ENCODE results near the gene SAMD1.

Gene SAMD1

DNA sequence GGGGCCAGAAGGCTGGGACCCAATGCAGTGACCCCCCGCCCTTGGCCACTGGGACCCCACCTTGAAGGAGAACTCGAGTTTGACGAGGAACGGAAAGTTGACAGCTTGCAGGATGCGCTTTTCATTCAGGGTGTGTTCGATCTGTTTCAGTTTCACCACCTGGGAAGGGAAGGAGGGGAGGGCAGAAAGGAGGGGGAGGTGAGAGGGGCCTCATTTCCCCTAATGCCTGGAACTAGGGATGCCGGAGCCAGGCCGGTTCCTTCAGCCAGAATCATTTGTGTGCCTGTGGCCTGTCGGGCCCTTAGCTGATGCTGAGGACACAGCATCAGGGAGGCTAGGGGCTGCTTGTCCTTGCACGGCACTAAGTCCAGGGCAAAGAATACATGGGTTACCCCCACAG, 12.2 kb upstream of the SAMD1 start:
- TF ChIP-seq, protein P1, sequence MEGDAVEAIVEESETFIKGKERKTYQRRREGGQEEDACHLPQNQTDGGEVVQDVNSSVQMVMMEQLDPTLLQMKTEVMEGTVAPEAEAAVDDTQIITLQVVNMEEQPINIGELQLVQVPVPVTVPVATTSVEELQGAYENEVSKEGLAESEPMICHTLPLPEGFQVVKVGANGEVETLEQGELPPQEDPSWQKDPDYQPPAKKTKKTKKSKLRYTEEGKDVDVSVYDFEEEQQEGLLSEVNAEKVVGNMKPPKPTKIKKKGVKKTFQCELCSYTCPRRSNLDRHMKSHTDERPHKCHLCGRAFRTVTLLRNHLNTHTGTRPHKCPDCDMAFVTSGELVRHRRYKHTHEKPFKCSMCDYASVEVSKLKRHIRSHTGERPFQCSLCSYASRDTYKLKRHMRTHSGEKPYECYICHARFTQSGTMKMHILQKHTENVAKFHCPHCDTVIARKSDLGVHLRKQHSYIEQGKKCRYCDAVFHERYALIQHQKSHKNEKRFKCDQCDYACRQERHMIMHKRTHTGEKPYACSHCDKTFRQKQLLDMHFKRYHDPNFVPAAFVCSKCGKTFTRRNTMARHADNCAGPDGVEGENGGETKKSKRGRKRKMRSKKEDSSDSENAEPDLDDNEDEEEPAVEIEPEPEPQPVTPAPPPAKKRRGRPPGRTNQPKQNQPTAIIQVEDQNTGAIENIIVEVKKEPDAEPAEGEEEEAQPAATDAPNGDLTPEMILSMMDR (IDR thresholded peaks at IDR 0.05) = no peak

DNA sequence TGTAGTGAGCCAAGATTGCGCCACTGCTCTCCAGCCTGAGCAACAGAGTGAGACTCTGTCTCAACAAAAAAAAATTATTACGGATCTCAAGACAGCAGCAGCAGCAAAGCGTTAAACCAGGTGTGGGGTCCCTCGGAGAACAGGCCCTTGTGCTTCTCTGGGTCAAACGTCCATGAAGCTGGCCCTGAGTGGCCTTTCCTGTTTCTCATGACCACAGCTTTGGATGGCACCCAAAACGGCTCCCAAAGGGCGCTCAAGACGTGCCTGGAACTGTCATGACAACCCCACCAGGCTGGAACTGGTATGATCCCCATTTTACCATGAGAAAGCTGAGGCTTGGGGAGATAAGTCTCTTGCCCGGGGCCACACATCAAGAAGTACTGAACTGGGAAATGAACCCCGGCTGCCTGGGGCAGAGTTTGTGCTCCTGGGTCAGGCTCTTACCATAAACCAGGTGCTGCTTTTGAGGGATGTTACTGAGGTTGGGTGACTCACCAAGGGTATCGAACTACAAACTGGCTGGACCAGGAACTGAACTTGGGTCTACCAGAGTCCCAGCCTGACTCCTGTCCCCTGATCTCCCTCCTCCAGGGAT, 11.6 kb upstream of the SAMD1 start:
- TF ChIP-seq, protein P1 (IDR thresholded peaks at IDR 0.05) = no peak

DNA sequence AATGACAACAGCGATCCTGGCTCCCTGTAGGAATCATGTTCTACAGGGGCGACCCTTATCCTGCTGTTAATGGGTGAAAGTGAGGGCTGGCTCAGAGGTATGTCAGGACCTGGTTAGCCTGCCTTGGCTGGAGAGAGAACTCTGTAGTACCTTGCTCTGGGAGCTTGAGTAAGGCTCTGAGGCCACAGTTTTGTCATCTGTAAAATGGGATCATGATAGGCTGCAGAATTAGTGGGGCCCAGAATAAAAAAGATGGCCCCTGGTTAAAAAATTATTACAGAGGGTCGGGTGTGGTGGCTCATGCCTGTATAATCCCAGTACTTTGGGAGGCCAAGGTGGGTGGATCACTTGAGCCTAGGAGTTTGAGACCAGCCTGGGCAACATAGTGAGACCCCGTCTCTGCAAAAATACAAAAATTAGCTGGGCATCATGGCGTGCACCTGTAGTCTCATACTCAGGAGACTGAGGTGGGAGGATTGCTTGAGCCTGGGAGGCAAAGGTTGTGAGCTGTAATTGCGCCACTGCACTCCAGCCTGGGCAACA, 10.5 kb upstream of the SAMD1 start:
- TF ChIP-seq, protein P1 (IDR thresholded peaks at IDR 0.05) = no peak

DNA sequence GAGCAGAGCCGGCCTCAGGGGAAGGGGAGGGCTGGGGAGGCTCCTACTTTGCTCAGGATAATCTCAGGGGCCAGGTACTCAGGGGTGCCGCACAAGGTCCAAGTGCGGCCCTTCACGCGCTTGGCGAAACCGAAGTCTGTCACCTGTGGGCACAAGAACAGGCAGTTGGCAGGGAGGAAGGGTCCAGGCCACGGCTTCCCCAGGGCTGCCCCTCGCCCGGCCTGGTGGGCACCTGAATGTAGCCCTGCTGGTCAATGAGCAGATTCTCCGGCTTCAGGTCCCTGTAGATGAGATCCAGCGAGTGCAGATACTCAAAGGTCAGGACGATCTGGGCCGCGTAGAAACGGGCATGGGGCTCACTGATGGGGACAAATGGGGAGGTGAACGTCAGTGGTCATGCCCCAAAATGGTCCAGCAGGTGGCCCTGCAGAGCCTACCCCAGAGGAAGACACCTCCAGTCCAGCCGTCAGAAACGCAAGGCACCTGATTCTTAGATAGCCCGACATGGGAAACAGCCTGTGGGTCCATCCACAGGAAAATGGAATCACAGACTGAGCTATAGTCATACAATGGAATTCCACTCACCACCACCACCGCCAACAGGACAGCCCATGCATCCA, 7.1 kb upstream of the SAMD1 start:
- TF ChIP-seq, protein P1 (IDR thresholded peaks at IDR 0.05) = no peak

DNA sequence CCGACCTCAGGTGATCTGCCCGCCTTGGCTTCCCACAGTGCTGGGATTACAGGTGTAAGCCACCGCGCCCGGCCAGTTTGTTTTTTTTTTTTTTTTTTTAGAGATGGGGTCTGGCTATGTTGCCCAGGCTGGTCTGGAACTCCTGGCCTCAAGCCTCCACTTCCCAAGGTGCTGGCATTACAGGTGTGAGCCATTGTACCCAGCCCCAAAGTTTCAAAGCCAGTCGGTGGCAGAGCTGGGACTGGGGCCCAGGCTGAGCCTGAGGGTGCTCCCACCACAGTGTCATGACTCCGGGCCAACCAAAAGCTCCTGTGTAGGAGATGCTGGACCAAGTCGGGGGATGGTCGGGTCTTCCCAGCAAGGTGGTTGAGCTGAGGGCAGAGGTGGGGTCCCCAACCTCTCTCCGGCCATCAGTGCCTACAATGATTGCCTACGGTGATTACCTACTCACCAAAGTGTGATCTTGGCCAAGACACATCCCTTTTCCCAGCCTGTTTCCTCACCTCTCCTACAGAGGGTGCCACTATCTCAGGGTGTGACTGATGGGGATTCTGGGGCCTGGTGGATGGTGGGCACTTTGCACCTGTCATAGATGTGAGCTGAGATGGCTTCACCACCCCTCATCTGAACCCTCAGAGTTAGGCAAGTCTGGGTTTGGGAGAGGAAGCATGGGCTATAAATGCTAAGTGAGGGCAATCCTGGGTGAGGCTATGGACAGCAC, 5.9 kb upstream of the SAMD1 start:
- TF ChIP-seq, protein P1 (IDR thresholded peaks at IDR 0.05) = no peak

DNA sequence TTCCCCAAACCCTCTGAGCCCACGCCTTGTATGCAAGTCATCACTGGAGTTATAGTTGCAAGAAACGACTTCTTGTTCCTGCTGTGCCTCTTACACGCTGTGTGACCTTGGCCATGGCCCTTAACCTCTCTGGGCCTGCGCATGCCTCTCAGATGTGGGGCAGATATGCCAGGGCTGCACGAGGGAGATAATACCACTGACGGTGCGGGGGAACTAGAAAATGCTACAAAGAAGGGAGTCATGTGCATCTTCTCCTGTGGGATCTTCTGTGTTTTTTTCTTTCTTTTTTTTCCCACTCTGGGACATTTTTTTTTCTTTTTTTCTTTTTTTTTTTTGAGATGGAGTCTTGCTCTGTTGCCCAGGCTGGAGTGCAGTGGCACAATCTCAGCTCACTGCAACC, 4.3 kb upstream of the SAMD1 start:
- TF ChIP-seq, protein P1 (IDR thresholded peaks at IDR 0.05) = no peak

DNA sequence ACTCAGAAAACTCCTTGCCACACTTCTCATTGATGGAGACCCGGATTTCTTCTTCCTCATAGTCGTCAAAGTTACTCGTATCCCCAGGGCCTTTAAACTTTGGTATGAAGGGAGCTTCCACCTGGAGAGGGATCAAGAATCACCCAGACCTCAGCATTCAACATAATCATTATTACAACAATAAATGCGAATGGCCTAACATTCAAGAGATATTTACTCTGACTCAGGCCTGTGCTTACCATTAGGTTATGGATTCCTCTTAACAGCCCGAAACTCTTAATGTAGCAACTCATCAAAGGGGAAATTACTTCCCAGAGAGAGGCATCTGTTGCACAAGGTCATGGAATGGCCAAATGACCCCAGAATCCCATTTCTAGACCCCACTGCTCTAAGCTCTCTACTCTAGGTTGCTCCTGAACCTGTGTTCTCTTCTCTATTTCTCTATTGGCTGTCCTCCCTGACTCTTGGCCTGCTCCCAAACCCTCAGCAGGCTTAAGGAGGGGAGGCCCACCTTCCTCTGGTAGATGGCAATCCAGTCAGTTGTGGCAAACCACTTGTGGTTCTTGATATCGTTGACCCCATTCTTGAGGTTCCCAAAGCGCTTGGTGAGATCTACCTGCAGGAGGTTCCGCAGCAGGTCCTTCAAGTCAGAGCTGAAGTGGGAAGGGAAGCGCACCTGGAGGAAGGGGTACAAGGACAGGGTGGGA, 2.7 kb upstream of the SAMD1 start:
- TF ChIP-seq, protein P1 (IDR thresholded peaks at IDR 0.05) = no peak
